GM19324 (cell line): Measurements from ENCODE around the gene ABCA2.

Source experiments
- ATAC-seq: cut with Tn5 transposase; IDR thresholded peaks from one replicate; pipeline ENCODE4 v1.9.1; 2021; ENCODE audit warnings: mild to moderate bottlenecking, moderate library complexity; ENCODE audit not compliant: unreplicated experiment, low FRiP score

ABCA2 gene

GRCh38 chr9:136982232-136983051 is 45.6 kb downstream of the ABCA2 start, which contains the start of gene LCNL1:
LCNL1 (plus strand) TSS chr9:136982993; CDS start chr9:136983587, 594 bp downstream.
- no peak for ATAC-seq

- no peak for ATAC-seq
Measured at GRCh38 chr9:136981588-136982231, 46.3 kb downstream of the ABCA2 start.

- ATAC-seq = no peak
Measured at GRCh38 chr9:136980669-136981478, 47.2 kb downstream of the ABCA2 start.

GRCh38 chr9:136979769-136980587 is 48.1 kb downstream of the ABCA2 start:
- ATAC-seq = no peak

- ATAC-seq = no peak
Measured at GRCh38 chr9:136978865-136979544, 49.0 kb downstream of the ABCA2 start.

GRCh38 chr9:136978073-136978864 is 49.8 kb downstream of the ABCA2 start:
- ATAC-seq = no peak

GRCh38 chr9:136977649-136978072 is 50.4 kb downstream of the ABCA2 start:
- ATAC-seq = no peak

- no peak for ATAC-seq
Measured at GRCh38 chr9:136977223-136977622, 50.8 kb downstream of the ABCA2 start, which contains the start of gene PTGDS. PTGDS (plus strand) TSS chr9:136977504; CDS start chr9:136977579, 75 bp downstream.

- ATAC-seq = no peak
Measured at GRCh38 chr9:136975644-136976043, 52.4 kb downstream of the ABCA2 start.

GRCh38 chr9:136974817-136975535 is 53.1 kb downstream of the ABCA2 start:
- no peak for ATAC-seq

GRCh38 chr9:136973618-136974617 is 54.1 kb downstream of the ABCA2 start:
- no peak for ATAC-seq

- ATAC-seq = no peak
Measured at GRCh38 chr9:136972743-136973142, 55.3 kb downstream of the ABCA2 start.

- no peak for ATAC-seq
Measured at GRCh38 chr9:136972335-136972734, 55.7 kb downstream of the ABCA2 start.

- no peak for ATAC-seq
Measured at GRCh38 chr9:136971746-136972145, 56.3 kb downstream of the ABCA2 start.

- no peak for ATAC-seq
Measured at GRCh38 chr9:136970361-136970760, 57.7 kb downstream of the ABCA2 start.

GRCh38 chr9:136969774-136970173 is 58.3 kb downstream of the ABCA2 start:
- ATAC-seq = no peak

- ATAC-seq = no peak
Measured at GRCh38 chr9:136969150-136969549, 58.9 kb downstream of the ABCA2 start.
